ENCODE measurements around the gene SLC4A4.

The SLC4A4 gene

GRCh38 chr4:71307729-71308128 lies 31.1 kb upstream of the SLC4A4 start:
- no peaks in the 10 kb centered on the region for H4K20me1 ChIP-seq (ENCODE audit: insufficient read depth)
- no peak overlapping the region for H2AFZ ChIP-seq (ENCODE audit: low read depth)
- TF ChIP-seq CTCF (conservative IDR thresholded peaks at IDR 0.05; ENCODE audit: low read depth, low read length), result no peak
- no peak overlapping the region for H3K27ac ChIP-seq
- no peak overlapping the region for H3K9ac ChIP-seq
- no peaks in the 10 kb centered on the region for H3K79me2 ChIP-seq (ENCODE audit: insufficient read depth, low read depth)
- H3K4me3 ChIP-seq (IDR thresholded peaks at IDR 0.05; ENCODE audit: insufficient read depth, low read depth, low read length), result no peak overlapping the region
- H3K36me3 ChIP-seq (ENCODE audit: insufficient read depth), result no peaks in the 10 kb centered on the region
- H3K4me1 ChIP-seq (ENCODE audit: low read depth, poor library complexity, severe bottlenecking), result peaks cover 9% of the 10 kb centered on the region
- no peak overlapping the region for H3K4me2 ChIP-seq
- H3K27me3 ChIP-seq (ENCODE audit: insufficient read depth, low read depth), result no peaks in the 10 kb centered on the region

GRCh38 chr4:71322425-71322824 lies 16.4 kb upstream of the SLC4A4 start:
- no peak overlapping the region for H3K9ac ChIP-seq
- no peak overlapping the region for H3K4me3 ChIP-seq (IDR thresholded peaks at IDR 0.05; ENCODE audit: insufficient read depth, low read depth, low read length)
- H3K27me3 ChIP-seq (ENCODE audit: insufficient read depth, low read depth), result no peaks in the 10 kb centered on the region
- H3K79me2 ChIP-seq (ENCODE audit: insufficient read depth, low read depth), result no peaks in the 10 kb centered on the region
- H3K27ac ChIP-seq, result no peak overlapping the region
- H4K20me1 ChIP-seq (ENCODE audit: insufficient read depth), result no peaks in the 10 kb centered on the region
- H3K36me3 ChIP-seq (ENCODE audit: insufficient read depth), result no peaks in the 10 kb centered on the region
- H3K4me1 ChIP-seq (ENCODE audit: low read depth, poor library complexity, severe bottlenecking), result no peaks in the 10 kb centered on the region
- no peak for TF ChIP-seq CTCF (conservative IDR thresholded peaks at IDR 0.05; ENCODE audit: low read depth, low read length)
- H2AFZ ChIP-seq (ENCODE audit: low read depth), result no peak overlapping the region
- H3K4me2 ChIP-seq, result no peak overlapping the region

- Histone ChIP-seq H3K4me1 (ENCODE audit: low read depth, poor library complexity, severe bottlenecking) (no peaks in the 10 kb centered on the region), H3K27ac (no peak overlapping the region), H3K4me3 (IDR thresholded peaks at IDR 0.05; ENCODE audit: insufficient read depth, low read depth, low read length) (no peak overlapping the region), H3K9ac (no peak overlapping the region), H3K79me2 (ENCODE audit: insufficient read depth, low read depth) (no peaks in the 10 kb centered on the region), H4K20me1 (ENCODE audit: insufficient read depth) (no peaks in the 10 kb centered on the region), H2AFZ (ENCODE audit: low read depth) (no peak overlapping the region), H3K27me3 (ENCODE audit: insufficient read depth, low read depth) (no peaks in the 10 kb centered on the region), H3K4me2 (no peak overlapping the region), H3K36me3 (ENCODE audit: insufficient read depth) (no peaks in the 10 kb centered on the region)
- TF ChIP-seq CTCF (conservative IDR thresholded peaks at IDR 0.05; ENCODE audit: low read depth, low read length), result no peak
These were observed 5.5 kb upstream of the SLC4A4 start for GRCh38 chr4:71333368-71333767.

GRCh38 chr4:71333960-71334359 lies 4.9 kb upstream of the SLC4A4 start:
- no peak overlapping the region for H3K27ac ChIP-seq

More at GRCh38 chr4:71333960-71334359, 4.9 kb upstream of the SLC4A4 start:
- no peaks in the 10 kb centered on the region for H3K4me1 ChIP-seq (ENCODE audit: low read depth, poor library complexity, severe bottlenecking)
- no peak for TF ChIP-seq CTCF (conservative IDR thresholded peaks at IDR 0.05; ENCODE audit: low read depth, low read length)
- no peak overlapping the region for H3K4me3 ChIP-seq (IDR thresholded peaks at IDR 0.05; ENCODE audit: insufficient read depth, low read depth, low read length)
- H3K27me3 ChIP-seq (ENCODE audit: insufficient read depth, low read depth), result no peaks in the 10 kb centered on the region
- H2AFZ ChIP-seq (ENCODE audit: low read depth), result no peak overlapping the region
- no peak overlapping the region for H3K4me2 ChIP-seq
- H3K36me3 ChIP-seq (ENCODE audit: insufficient read depth), result no peaks in the 10 kb centered on the region
- no peak overlapping the region for H3K9ac ChIP-seq
- H4K20me1 ChIP-seq (ENCODE audit: insufficient read depth), result no peaks in the 10 kb centered on the region
- no peaks in the 10 kb centered on the region for H3K79me2 ChIP-seq (ENCODE audit: insufficient read depth, low read depth)

All from KMS-11 (cell line).